Activated CD4-positive, alpha-beta T cell treated with anti-CD3 and anti-CD28 coated beads, Interleukin-2, amount 10 ng/mL, durations not matched to agents 24 days and 14 days (primary cell): Measurements from ENCODE around the gene BCOR. TPM values are rescaled to one million over a fixed set of nuclear protein-coding genes. Genes with fewer than 3 reads are reported as not detected.

Experiments used
- DNase-seq: peaks from one replicate; pipeline ENCODE4 v3.0.0; 2022
- H3K27ac Mint-ChIP-seq: one replicate; pipeline ENCODE4 v1.8.0; 2022; ENCODE audit warnings: mild to moderate bottlenecking, mixed read lengths
- H3K27me3 Mint-ChIP-seq: one replicate; pipeline ENCODE4 v1.8.0; 2022; ENCODE audit warnings: mixed read lengths
- H3K36me3 Mint-ChIP-seq: one replicate; pipeline ENCODE4 v1.8.0; 2022; ENCODE audit warnings: low read depth, mild to moderate bottlenecking, mixed read lengths
- H3K4me1 Mint-ChIP-seq: one replicate; pipeline ENCODE4 v1.8.0; 2021; ENCODE audit warnings: mixed read lengths
- H3K4me3 Mint-ChIP-seq: one replicate; pipeline ENCODE4 v1.8.0; 2022; ENCODE audit warnings: mild to moderate bottlenecking, moderate library complexity, mixed read lengths
- H3K9me3 Mint-ChIP-seq: one replicate; pipeline ENCODE4 v1.8.0; 2021; ENCODE audit warnings: mixed read lengths
- intact Hi-C: fragments of 100-400 bp; cut with micrococcal nuclease; formaldehyde crosslinking; loops from one replicate; pipeline ENCODE4 v1.15.1; 2023
- total RNA-seq: library from RNA; stranded (reverse); gene quantifications from 2 replicates; pipeline ENCODE4 v1.2.3, GENCODE V29; 2022

BCOR gene
- total RNA-seq, 1 donor from 2014 or later, result 64.5 TPM

DNA sequence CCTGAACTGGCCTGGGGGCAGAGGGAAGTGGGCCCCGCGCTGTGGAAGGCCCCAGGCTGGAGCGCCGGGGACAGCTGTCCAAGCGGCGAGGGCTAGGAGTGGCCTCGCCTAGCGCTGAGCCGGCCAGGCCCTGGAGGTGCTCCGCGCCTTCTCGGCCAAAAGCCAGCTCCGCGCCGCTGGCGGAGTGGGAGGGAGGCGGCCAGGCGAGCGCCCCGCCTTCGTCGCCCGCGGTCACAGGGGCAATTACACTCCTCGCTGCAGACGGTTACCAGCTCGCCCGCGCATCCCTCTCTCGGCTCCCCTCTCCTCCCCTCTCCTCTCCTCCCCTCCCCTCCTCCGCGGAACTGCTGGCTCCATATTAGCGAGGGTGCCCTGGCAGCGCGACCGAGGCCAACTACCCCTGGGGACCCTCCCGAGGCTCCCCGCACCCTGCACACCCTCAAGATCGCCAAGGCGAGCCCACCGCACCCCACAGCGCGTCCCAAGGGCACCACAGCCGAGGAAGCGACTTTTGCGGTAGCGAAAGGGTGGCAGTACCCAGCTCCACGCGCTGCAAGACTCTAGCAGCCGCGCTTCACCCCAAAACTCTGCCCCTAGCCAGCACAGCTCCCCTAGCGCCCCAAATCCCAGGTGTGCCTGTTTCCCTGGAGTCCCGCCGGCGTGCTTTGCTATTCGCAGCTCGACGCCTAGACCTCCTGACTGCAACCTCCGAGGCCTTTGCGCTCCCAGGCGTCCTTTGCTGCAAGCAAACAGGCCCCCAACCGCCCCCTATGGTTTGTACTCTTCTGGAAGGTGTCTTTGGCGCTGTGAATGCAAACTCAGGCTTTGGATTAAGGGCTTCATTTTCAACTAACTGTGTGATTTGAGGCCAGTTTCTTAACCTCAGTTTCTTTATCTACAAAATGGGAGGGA lies 91.4 kb downstream of the BCOR start:
- Mint-ChIP-seq H3K9me3 (no peaks in the 10 kb centered on the region), H3K4me1 (peaks cover 26% of the 10 kb centered on the region), H3K27ac (no peak overlapping the region), H3K4me3 (peak overlapping the region; percentile 62), H3K27me3 (peaks cover 29% of the 10 kb centered on the region), H3K36me3 (no peaks in the 10 kb centered on the region)
- intact Hi-C loops, result loop anchor here (10.0 kb wide), 1 partner anchor 272 kb away; no protein-coding TSS in a partner anchor
- DNase-seq, result peak; percentile 77

DNA sequence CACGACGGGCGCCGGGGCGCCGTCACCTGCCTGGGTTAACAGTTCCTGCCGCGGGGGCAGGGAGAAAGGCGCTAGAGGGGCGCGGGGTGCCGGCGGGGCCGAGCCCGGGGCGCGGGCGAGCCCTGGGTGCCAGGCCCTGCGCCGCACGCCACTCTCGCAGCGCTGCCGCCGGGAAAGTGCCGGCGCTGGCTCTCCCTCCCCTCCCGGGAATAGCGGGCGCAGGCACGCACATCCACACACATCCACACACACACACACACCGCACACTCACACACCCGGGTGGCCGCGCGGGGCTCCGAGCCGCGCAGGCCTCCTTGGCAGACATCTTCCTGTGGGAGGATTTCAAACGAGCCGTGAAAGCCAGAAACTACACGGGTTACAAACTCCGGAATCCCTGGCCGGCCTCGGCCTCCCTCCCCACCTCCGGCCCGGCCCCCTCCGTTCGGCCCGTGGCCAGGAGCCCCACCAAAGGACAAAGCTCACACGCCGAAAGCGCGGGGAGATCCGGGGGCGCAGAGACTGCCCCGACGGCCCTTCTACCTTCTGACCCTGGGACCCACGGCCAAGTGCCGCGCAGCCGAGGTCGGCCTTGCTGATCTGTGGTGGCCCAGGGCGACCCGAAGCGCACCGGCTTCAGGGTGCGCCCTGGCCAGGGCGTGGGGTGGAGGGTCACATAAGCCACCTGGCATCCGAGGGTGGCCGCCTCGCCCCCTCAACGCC lies 92.3 kb downstream of the BCOR start:
- DNase-seq, result peak; percentile 60
- peaks cover 24% of the 10 kb centered on the region for H3K27me3 Mint-ChIP-seq
- intact Hi-C loops, result loop anchor here (10.0 kb wide), 1 partner anchor 271 kb away; no protein-coding TSS in a partner anchor
- H3K27ac Mint-ChIP-seq, result peak overlapping the region; percentile 81
- H3K4me1 Mint-ChIP-seq, result peaks cover 19% of the 10 kb centered on the region
- H3K36me3 Mint-ChIP-seq, result no peaks in the 10 kb centered on the region
- H3K4me3 Mint-ChIP-seq, result peak overlapping the region; percentile 76
- H3K9me3 Mint-ChIP-seq, result no peaks in the 10 kb centered on the region

DNA sequence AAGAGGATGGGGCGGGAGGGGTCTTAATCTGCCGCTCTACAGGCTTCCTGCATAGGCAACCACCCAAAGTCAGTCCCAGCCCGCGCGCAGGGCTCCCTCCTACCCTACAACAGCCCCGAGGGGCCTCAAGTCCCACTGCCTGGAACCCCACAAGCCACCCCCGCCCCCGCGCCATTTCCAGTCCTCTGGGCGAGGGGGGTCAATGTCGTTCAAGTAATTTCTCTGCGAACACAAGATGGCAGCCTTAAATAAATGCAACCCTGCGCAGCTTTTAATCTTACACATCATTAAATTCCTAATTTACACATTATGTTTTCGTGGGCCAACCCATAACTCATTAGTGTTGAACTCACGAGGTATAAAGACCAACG lies 92.9 kb downstream of the BCOR start:
- no peaks in the 10 kb centered on the region for H3K36me3 Mint-ChIP-seq
- DNase-seq, result no peak
- no peak overlapping the region for H3K4me3 Mint-ChIP-seq
- H3K9me3 Mint-ChIP-seq, result no peaks in the 10 kb centered on the region
- peaks cover 24% of the 10 kb centered on the region for H3K27me3 Mint-ChIP-seq
- no peak overlapping the region for H3K27ac Mint-ChIP-seq
- intact Hi-C loops, result loop anchor here (10.0 kb wide), 1 partner anchor 270 kb away; no protein-coding TSS in a partner anchor
- peaks cover 19% of the 10 kb centered on the region for H3K4me1 Mint-ChIP-seq

GRCh38 chrX:40004246-40004535 lies 93.6 kb downstream of the BCOR start:
- H3K4me3 Mint-ChIP-seq, result no peak overlapping the region
- intact Hi-C loops, result loop anchor here (10.0 kb wide), 1 partner anchor 269 kb away; no protein-coding TSS in a partner anchor
- no peak overlapping the region for H3K27ac Mint-ChIP-seq
- peaks cover 24% of the 10 kb centered on the region for H3K27me3 Mint-ChIP-seq
- no peaks in the 10 kb centered on the region for H3K36me3 Mint-ChIP-seq
- DNase-seq, result no peak
- no peaks in the 10 kb centered on the region for H3K9me3 Mint-ChIP-seq
- H3K4me1 Mint-ChIP-seq, result peaks cover 16% of the 10 kb centered on the region

DNA sequence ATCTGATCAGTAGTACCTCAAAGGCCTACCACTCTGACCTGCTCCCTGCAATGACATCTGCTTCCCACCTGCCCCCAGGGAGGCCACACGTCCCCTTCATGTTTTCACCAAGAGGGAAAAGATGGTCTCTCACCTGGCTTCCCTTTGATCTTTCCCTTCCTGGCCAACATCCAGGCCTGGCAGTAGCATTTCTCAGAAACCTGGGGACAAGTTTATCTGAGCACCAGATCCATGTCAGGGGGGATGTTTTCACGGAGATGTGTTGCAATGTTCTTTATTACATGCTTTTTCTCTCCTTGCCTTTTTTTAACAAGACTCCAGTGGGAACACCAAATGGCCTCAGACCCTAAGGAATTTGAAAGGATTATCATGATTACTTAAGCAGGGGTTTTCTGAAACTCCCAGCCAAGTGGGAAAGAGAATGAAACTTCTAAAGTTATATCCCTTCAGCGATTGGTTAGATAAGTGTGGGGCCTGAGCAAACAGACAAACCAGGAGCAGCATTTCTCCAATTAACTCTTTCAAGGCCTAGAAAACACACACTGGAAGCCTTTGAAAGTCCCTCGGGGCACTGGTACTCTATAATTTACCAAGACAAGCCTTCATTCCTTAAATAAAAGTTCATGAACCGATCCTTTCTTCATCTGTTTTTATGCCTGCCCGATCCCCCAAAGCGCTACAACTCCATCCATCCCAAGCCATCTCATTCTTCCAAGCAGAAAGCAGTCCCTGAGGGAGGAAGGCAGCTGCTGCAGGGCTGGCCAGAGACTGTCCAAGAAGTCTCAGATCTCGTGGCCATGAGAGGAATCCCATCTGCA lies 94.1 kb downstream of the BCOR start:
- H3K4me3 Mint-ChIP-seq, result no peak overlapping the region
- peaks cover 24% of the 10 kb centered on the region for H3K27me3 Mint-ChIP-seq
- intact Hi-C loops, result loop anchor here (10.0 kb wide), 1 partner anchor 269 kb away; no protein-coding TSS in a partner anchor

GRCh38 chrX:40003071-40003427 lies 94.7 kb downstream of the BCOR start:
- no peaks in the 10 kb centered on the region for H3K9me3 Mint-ChIP-seq
- H3K27me3 Mint-ChIP-seq, result peaks cover 24% of the 10 kb centered on the region
- intact Hi-C loops, result loop anchor here (10.0 kb wide), 1 partner anchor 268 kb away; no protein-coding TSS in a partner anchor
- H3K4me3 Mint-ChIP-seq, result no peak overlapping the region
- H3K4me1 Mint-ChIP-seq, result peaks cover 12% of the 10 kb centered on the region
- no peak overlapping the region for H3K27ac Mint-ChIP-seq
- DNase-seq, result no peak
- H3K36me3 Mint-ChIP-seq, result no peaks in the 10 kb centered on the region

More for the DNA sequence above, 94.1 kb downstream of the BCOR start:
- H3K27ac Mint-ChIP-seq, result no peak overlapping the region
- H3K9me3 Mint-ChIP-seq, result no peaks in the 10 kb centered on the region
- H3K4me1 Mint-ChIP-seq, result peaks cover 13% of the 10 kb centered on the region
- no peak for DNase-seq
- no peaks in the 10 kb centered on the region for H3K36me3 Mint-ChIP-seq
